Right lung (tissue), 5 donors: ENCODE results near the gene FBXO34. TPM values are rescaled to one million over a fixed set of nuclear protein-coding genes. Genes with fewer than 3 reads are reported as not detected.
"Not testable (repeated sequence)": the region's sequence is repeated elsewhere in the genome, so short reads cannot be mapped to it uniquely, and the experiment has no call there.

ENCODE experiments used
- DNase-seq, 2 donors: peaks; one replicate each; pipeline ENCODE4 v3.0.0-alpha.2; 2013
- polyA plus RNA-seq, 5 donors: library from polyadenylated mRNA; unstranded; fragments of 120-200 nt; gene quantifications; one replicate each; pipeline versions ENCODE4 v1.2.1 to v1.2.3, GENCODE V29; 2013; ENCODE audit warnings: inconsistent platforms in 1 of 5, low replicate concordance in 1 of 5; ENCODE audit not compliant: insufficient read length in 5 of 5, insufficient read depth in 1 of 5

FBXO34 gene
- polyA plus RNA-seq, 5 donors = 28.1 to 43.2 (median 36.9) TPM

- no peak for DNase-seq
Observed at GRCh38 chr14:55381040-55381439, 109.8 kb downstream of the FBXO34 start.

DNA sequence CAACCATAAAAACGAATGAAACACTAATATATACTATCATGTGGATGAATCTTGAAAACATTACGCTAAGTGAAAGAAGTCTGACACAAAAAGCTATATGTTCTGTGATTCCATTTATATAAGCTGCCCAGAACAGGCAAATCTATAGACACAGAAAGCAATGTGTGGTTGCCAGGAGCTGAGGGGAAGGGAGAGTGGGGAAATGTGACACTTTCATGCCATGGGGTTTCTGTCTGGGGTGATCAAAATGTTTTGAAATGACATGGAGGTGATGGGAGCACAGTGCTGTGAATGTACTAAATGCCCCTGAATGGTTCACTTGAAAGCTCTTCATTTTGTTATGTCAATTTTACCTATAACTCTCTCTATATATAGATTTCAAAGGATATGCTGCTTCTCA lies 110.3 kb downstream of the FBXO34 start:
- DNase-seq = no peak

DNA sequence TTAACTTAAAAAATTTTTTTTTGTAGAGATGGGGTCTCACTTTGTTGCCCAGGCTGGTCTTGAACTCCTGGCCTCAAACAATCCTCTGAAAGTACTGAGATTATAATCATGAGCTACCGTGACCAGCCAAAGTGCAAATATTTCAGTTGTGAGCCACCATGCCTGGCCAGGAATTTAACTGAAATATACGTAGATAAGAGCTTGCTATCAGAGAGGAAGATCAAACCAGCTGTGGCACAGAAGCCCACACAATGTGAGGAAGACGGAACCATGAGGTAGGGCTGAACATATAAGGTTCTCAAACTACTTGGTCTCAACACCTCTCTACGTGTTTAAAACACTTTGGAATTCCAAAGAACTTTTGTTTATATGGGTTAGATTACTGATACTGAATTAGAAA lies 111.3 kb downstream of the FBXO34 start:
- no peak for DNase-seq

- DNase-seq = not testable (repeated sequence)
Observed at GRCh38 chr14:55383056-55383466, 111.8 kb downstream of the FBXO34 start.

- DNase-seq = no peak
Observed at GRCh38 chr14:55383541-55384140, 112.4 kb downstream of the FBXO34 start.

GRCh38 chr14:55384536-55384935 lies 113.3 kb downstream of the FBXO34 start:
- no peak for DNase-seq

DNA sequence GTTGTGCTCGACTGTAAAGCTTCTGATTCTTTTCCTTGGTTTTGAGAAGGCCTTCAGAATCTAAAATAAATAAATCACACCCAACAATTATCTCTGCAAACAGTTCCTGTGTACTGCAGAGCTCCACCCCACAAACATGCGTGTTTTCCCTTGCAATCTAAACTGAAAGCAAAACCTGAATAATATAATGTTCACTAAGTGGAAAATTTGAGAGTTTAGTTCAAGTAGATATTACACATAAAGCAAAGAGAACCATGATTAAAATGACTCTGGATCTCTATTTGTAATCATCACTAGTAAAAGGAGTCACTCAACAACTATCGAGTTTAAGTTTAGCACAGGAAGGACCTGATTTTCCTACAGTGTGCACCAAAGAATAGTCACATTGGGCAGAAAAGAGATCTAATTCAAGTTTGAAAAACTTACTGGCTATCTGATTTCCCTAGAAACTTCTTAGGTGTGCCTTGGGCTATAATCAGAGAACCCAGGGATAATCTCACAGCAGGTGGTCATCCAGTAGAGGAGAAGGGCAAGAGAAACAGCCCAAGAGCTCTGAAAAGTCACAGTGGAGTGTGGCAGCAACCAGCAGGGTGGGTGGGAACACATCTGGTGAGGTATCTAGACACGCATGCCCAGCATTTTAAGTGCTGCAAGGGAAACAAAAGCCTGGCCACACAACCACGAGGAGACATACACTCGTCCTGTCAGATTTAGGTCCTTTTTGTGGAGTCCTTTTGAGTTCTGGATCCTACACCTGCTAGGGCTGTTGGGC lies 115.0 kb downstream of the FBXO34 start:
- no peak for DNase-seq

DNA sequence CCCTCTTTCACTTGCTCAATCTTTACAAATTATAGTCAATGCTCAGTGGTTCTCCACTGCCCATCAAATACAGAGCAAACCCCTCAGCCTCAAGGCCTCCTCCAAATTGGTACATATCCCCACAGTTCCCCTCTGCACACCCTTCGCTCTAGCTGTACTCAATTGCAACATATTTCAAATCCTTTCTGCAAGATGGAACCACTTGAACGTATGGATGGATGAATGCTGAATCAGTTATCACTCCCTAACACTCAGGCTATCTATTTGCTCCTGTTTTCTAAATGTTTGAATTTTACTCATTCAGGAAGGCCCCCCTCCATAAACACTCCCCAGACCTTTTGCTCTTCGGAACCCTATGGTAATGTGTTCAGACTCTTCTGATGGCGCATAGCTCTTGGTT lies 115.9 kb downstream of the FBXO34 start:
- DNase-seq = no peak

DNA sequence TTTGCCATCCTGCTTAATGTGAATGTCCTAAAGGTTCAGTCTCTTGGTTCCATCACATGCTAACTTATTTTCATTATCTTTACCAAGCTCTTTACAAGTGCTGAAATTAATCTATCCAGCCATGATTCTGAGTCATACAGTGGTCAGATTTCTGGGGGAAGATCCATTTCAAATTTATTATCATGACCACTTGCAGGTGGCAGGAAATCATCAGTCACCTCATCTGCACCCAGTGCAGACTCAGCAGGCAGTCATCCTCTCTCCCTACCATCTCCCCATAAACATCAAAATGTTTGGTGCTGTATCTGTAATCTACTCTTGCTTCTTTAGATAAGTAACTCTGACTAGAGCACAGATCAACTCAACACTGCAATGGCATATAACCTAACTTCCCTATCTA lies 116.9 kb downstream of the FBXO34 start:
- no peak for DNase-seq

DNA sequence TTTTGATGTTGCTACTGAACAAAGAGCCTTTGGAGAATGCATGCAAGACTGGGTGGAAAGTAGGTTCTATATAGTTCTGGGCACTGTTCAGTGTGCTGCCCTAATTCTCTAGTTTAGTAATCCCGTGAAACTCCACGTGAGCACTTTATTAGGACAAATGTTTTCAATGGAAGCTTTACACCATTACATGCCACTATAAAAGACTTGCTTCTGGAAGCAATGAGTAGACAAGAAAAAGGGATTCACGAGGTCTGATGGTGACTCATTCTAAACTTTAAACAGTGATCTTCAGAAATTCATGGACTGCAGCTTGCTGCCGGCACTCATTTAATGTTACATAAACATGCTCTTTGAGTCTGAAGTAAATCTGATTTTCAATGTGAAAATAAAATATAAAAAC lies 118.1 kb downstream of the FBXO34 start:
- no peak for DNase-seq

GRCh38 chr14:55398679-55399078 lies 127.5 kb downstream of the FBXO34 start:
- no peak for DNase-seq

DNA sequence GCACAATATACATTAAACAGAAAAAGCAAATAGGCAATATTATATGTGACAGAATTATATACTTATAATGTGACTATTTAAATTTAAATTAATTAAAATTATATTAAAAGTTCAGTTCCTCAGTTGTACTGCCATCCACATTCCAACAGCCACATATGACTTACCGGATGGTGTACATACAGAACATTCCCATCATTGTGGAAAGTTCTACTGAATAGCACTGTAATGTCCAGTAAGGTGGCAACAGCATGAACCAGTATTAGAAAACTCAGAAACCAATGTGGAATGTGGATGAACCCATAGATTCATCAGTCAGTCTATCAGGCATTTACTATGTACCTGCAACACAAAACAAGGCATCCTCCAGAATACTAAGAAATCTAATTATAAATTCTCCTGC lies 128.0 kb downstream of the FBXO34 start:
- DNase-seq = no peak

DNA sequence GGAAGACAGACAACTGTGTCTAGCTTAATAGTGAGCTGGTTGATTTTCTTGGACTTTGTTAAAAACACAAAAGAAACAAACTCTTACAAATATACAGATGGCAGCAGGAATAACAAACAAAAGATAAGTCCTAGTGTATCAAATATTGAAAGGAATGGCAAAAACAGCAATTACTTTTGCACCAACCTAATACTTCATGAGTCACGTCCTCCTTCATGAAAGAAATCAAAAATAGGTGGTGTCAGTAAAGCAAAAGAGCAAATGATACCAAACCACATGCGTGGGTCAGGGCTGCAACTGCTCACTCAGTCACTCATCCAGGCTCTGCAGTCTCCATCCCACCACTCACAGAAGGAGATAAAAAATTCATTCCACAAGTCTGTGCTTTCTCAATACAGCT lies 128.6 kb downstream of the FBXO34 start:
- DNase-seq = no peak

DNA sequence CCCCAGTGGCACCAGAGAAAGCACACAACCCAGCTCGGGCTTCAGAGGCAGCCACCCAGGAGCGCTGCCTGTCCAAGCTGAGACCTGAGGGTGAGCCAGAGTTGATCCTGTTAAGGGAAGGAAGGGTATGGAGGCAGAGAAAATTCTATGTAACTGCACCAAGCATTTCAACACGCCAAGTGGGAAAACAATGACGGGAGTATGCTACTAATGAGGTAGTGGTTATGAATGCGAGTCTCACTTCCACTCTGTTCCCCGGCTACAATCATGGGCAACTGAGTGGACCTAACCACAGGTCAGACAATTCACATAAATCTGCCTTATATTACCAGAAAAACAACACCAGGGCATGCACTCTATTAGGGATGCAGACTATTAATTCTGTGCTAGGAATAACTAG lies 130.5 kb downstream of the FBXO34 start:
- no peak for DNase-seq

Other genes with a start within 250 kb of the FBXO34 start
- 10 to 100 TPM; 11.8 to 25.4 (median 19.2) TPM for gene WDHD1, start 244.3 kb upstream of the FBXO34 start, polyA plus RNA-seq
- gene SOCS4, start 244.2 kb upstream of the FBXO34 start, polyA plus RNA-seq = 10 to 100 TPM; 10.9 to 18.5 (median 13.4) TPM
- gene MAPK1IP1L, start 219.8 kb upstream of the FBXO34 start, polyA plus RNA-seq = 10 to 100 TPM; 72.5 to 91.3 (median 88.1) TPM
- 10 to 100 TPM; 43.2 to 63.4 (median 45.7) TPM for gene LGALS3, start 142.2 kb upstream of the FBXO34 start, polyA plus RNA-seq
- gene DLGAP5, start 79.8 kb upstream of the FBXO34 start, polyA plus RNA-seq = 10 to 100 TPM; 14.7 to 65.2 (median 29.7) TPM
- gene ATG14, start 140.4 kb downstream of the FBXO34 start, polyA plus RNA-seq = 10 to 100 TPM; 16.6 to 29.5 (median 22.2) TPM
- gene TBPL2, start 169.2 kb downstream of the FBXO34 start, polyA plus RNA-seq = not detected